Transverse colon (tissue), 4 donors: ENCODE data around the gene TBC1D16.

Experiments used
- EP300 ChIP-seq: sonication (generic); formaldehyde crosslinking; IDR thresholded peaks from one replicate; pipeline ENCODE4 v1.6.1; 2017; ENCODE audit warnings: antibody characterized with exemption, low read depth
- POLR2A ChIP-seq: fragments of 450-650 bp; IDR thresholded peaks from one replicate; pipeline ENCODE4 v1.6.1; 2016; ENCODE audit warnings: antibody characterized with exemption, mild to moderate bottlenecking, moderate library complexity
- POLR2AphosphoS5 ChIP-seq, 3 donors: sonication (generic); formaldehyde crosslinking; IDR thresholded peaks; one replicate each; pipeline ENCODE4 v1.6.1; 2016; ENCODE audit warnings: antibody characterized with exemption in 3 of 3
- TF ChIP-seq, protein P1 (sequence below), 5 experiments: fragments of 200-600 bp in 3 of 5; fragments of 450-650 bp in 2 of 5; sonication (generic) in 3 of 5; IDR thresholded peaks; 1 replicate in 2 of 5; 2 replicates in 3 of 5; pipeline ENCODE4 v1.5.1; 2016 to 2017; ENCODE audit warnings: antibody characterized with exemption in 5 of 5, inconsistent platforms in 3 of 5, mild to moderate bottlenecking in 2 of 5, moderate library complexity in 1 of 5

DNA sequence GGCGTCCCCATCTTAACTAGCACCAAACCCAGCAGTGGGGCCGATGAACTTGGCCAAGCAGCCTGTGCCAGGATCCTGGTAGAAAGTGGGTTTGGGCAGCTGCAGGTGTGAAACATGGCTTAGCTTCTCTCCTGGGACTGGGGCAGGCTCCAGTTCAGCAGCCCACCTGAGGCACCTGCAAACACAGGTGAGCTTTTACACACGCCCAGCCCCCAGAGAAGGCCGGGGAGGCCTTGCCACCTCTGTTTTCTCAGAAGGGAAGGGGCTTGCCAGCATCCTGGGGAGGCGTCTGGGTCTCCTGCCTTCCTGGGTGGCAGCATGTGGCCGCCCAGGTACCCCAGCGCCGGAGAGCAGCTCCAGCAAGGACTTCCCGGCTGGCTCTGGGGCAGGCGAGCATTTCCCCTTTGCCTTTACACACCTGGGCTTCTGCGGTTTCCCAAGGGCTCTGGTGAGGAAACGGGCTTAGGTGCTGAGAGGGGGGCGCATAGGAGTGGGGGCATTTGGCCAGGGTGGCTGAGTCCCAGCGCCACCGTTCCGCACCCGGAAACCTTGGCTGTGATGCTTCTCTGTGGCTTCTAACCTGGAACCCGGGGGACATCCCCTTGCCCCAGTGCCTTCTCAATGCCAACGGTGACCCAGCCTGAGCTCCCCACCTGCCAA, 114.8 kb downstream of the TBC1D16 start:
- TF ChIP-seq, protein P1, sequence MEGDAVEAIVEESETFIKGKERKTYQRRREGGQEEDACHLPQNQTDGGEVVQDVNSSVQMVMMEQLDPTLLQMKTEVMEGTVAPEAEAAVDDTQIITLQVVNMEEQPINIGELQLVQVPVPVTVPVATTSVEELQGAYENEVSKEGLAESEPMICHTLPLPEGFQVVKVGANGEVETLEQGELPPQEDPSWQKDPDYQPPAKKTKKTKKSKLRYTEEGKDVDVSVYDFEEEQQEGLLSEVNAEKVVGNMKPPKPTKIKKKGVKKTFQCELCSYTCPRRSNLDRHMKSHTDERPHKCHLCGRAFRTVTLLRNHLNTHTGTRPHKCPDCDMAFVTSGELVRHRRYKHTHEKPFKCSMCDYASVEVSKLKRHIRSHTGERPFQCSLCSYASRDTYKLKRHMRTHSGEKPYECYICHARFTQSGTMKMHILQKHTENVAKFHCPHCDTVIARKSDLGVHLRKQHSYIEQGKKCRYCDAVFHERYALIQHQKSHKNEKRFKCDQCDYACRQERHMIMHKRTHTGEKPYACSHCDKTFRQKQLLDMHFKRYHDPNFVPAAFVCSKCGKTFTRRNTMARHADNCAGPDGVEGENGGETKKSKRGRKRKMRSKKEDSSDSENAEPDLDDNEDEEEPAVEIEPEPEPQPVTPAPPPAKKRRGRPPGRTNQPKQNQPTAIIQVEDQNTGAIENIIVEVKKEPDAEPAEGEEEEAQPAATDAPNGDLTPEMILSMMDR (IDR thresholded peaks at IDR 0.05), result no peak
- TF ChIP-seq POLR2A, result no peak
- TF ChIP-seq POLR2AphosphoS5 (IDR thresholded peaks at IDR 0.05), result no peak
- TF ChIP-seq EP300, result no peak
